ENCODE results near the gene ANO4. TPM values are rescaled to one million over a fixed set of nuclear protein-coding genes. Genes with fewer than 3 reads are reported as not detected.

Gene ANO4
- polyA plus RNA-seq, 1 donor (not counting 4 experiments of a cell fraction or from before 2014, with no cell fraction given): 18.1 TPM

DNA sequence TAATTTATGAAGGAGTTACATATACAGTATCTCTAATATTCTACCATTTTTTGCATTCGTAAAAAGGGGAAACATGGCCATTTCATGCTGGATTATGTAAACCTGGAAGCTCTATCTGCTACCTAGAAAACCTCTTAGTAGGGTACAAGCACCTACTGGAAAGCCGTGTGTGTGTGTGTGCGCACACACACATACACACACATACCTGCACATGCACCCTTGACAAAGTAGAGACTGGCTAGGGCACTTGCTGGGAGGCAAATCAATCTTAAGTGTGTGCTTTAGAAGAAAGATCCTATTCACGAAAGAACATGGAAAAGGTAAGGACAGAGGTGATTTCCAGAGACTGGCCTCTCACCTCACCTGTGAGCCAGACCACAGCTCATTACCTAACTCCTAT, 224.6 kb downstream of the ANO4 start:
- Histone ChIP-seq H3K79me2 (ENCODE audit: control insufficient read depth, insufficient read depth, low read length) (no peaks in the 10 kb centered on the region), H4K20me1 (ENCODE audit: control insufficient read depth, extremely low read depth, insufficient read depth, low read length) (no peaks in the 10 kb centered on the region), H3K27ac (ENCODE audit: control insufficient read depth, insufficient read depth, low read length) (peak overlapping the region; percentile 70), H3K4me3 (ENCODE audit: control insufficient read depth in 2 of 3, extremely low read depth in 1 of 3, insufficient read depth in 2 of 3, low read depth in 1 of 3, low read length in 3 of 3) (no peak overlapping the region), H3K4me1 (ENCODE audit: control insufficient read depth, extremely low read depth, insufficient read depth, low read length) (peaks cover 50% of the 10 kb centered on the region), H3K9me3 (ENCODE audit: control insufficient read depth, low read depth, low read length) (peaks cover 5% of the 10 kb centered on the region), H3K9ac (ENCODE audit: control insufficient read depth, extremely low read depth, insufficient read depth, low read length) (peak overlapping the region; percentile 41), H3K36me3 (ENCODE audit: control insufficient read depth in 2 of 2, extremely low read depth in 1 of 2, insufficient read depth in 2 of 2, low read length in 2 of 2) (peaks cover 0 to 3% of the 10 kb centered on the region in 2 experiments), H3K27me3 (ENCODE audit: control insufficient read depth, extremely low read depth, insufficient read depth, low read length) (no peaks in the 10 kb centered on the region), H3K9me1 (ENCODE audit: control insufficient read depth, extremely low read depth, insufficient read depth, low read length) (no peaks in the 10 kb centered on the region), H2AFZ (ENCODE audit: control insufficient read depth, low read length) (no peak overlapping the region), H3K4me2 (ENCODE audit: control insufficient read depth, extremely low read depth, insufficient read depth, low read depth, low read length) (peak overlapping the region; percentile 43)
- DNase-seq (ENCODE audit: low read depth, low spot score): no peak
- peak; percentile 62 for FAIRE-seq
- dilution Hi-C loops (cut with MboI; ENCODE audit: extremely low pct_ligation_motif_present, low sequenced_read_pairs): no loop called here
- TF ChIP-seq, protein P1, sequence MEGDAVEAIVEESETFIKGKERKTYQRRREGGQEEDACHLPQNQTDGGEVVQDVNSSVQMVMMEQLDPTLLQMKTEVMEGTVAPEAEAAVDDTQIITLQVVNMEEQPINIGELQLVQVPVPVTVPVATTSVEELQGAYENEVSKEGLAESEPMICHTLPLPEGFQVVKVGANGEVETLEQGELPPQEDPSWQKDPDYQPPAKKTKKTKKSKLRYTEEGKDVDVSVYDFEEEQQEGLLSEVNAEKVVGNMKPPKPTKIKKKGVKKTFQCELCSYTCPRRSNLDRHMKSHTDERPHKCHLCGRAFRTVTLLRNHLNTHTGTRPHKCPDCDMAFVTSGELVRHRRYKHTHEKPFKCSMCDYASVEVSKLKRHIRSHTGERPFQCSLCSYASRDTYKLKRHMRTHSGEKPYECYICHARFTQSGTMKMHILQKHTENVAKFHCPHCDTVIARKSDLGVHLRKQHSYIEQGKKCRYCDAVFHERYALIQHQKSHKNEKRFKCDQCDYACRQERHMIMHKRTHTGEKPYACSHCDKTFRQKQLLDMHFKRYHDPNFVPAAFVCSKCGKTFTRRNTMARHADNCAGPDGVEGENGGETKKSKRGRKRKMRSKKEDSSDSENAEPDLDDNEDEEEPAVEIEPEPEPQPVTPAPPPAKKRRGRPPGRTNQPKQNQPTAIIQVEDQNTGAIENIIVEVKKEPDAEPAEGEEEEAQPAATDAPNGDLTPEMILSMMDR (optimal IDR thresholded peaks at IDR 0.05 in 1 of 3, IDR thresholded peaks at IDR 0.05 in 1 of 3, conservative IDR thresholded peaks at IDR 0.05 in 1 of 3; ENCODE audit: extremely low read depth in 1 of 3, insufficient read depth in 2 of 3, low read length in 3 of 3): no peak
- TF ChIP-seq EZH2 (IDR thresholded peaks at IDR 0.05; ENCODE audit: low read length): no peak

DNA sequence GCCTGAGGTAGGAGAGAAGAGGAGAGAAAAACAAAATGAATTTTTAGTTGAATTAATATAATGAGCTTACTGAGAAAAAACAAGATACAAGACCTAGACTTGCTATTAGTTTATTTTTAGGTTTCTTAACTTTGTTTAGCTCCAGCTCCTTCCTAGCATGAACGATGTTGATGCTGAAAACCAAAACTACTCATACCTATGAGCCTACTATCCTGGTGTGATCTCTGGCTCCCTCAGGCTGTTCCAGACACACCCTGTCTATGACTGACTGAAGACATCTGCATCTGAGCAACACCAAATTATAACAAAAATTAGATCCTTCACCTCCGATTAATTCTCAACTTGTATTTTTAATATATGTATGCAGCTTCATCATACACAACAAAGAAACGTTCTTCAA, 225.1 kb downstream of the ANO4 start:
- Histone ChIP-seq H4K20me1 (ENCODE audit: control insufficient read depth, extremely low read depth, insufficient read depth, low read length) (no peaks in the 10 kb centered on the region), H3K79me2 (ENCODE audit: control insufficient read depth, insufficient read depth, low read length) (no peaks in the 10 kb centered on the region), H2AFZ (ENCODE audit: control insufficient read depth, low read length) (no peak overlapping the region), H3K4me1 (ENCODE audit: control insufficient read depth, extremely low read depth, insufficient read depth, low read length) (peaks cover 50% of the 10 kb centered on the region), H3K36me3 (ENCODE audit: control insufficient read depth in 2 of 2, extremely low read depth in 1 of 2, insufficient read depth in 2 of 2, low read length in 2 of 2) (peaks cover 0 to 3% of the 10 kb centered on the region in 2 experiments), H3K9me3 (ENCODE audit: control insufficient read depth, low read depth, low read length) (peaks cover 5% of the 10 kb centered on the region), H3K9ac (ENCODE audit: control insufficient read depth, extremely low read depth, insufficient read depth, low read length) (peak overlapping the region; percentile 41), H3K9me1 (ENCODE audit: control insufficient read depth, extremely low read depth, insufficient read depth, low read length) (no peaks in the 10 kb centered on the region), H3K4me3 (ENCODE audit: control insufficient read depth in 2 of 3, extremely low read depth in 1 of 3, insufficient read depth in 2 of 3, low read depth in 1 of 3, low read length in 3 of 3) (no peak overlapping the region), H3K27me3 (ENCODE audit: control insufficient read depth, extremely low read depth, insufficient read depth, low read length) (no peaks in the 10 kb centered on the region), H3K27ac (ENCODE audit: control insufficient read depth, insufficient read depth, low read length) (peak overlapping the region; percentile 70), H3K4me2 (ENCODE audit: control insufficient read depth, extremely low read depth, insufficient read depth, low read depth, low read length) (peak overlapping the region; percentile 43)
- peak; percentile 96 for FAIRE-seq
- TF ChIP-seq, protein P1 (optimal IDR thresholded peaks at IDR 0.05 in 1 of 3, IDR thresholded peaks at IDR 0.05 in 1 of 3, conservative IDR thresholded peaks at IDR 0.05 in 1 of 3; ENCODE audit: extremely low read depth in 1 of 3, insufficient read depth in 2 of 3, low read length in 3 of 3): peak in 1 of 3 experiments; percentile 40
- TF ChIP-seq EZH2 (IDR thresholded peaks at IDR 0.05; ENCODE audit: low read length): no peak
- peak; percentile 54 for DNase-seq (ENCODE audit: low read depth, low spot score)
- dilution Hi-C loops (cut with MboI; ENCODE audit: extremely low pct_ligation_motif_present, low sequenced_read_pairs): no loop called here

All from keratinocyte (primary cell).